T-cell (primary cell): ENCODE data around the gene MED12. TPM values are rescaled to one million over a fixed set of nuclear protein-coding genes. Genes with fewer than 3 reads are reported as not detected.

Source experiments
- ATAC-seq, 4 experiments: fragments of 200-7000 bp in 3 of 4; fragments of 150-1000 bp in 1 of 4; cut with Tn5 transposase; replicated peaks in 1 of 4; 1 replicate in 3 of 4; 2 replicates in 1 of 4; pipeline ENCODE4 v1.10.0; 2021; ENCODE audit warnings: moderate library complexity in 3 of 4, mild to moderate bottlenecking in 2 of 4, moderate number of reproducible peaks in 1 of 4
- CTCF ChIA-PET, 2 donors: fragments of 300-600 bp; sonication (Branson Sonifier 250); formaldehyde crosslinking; loops; one replicate each; lab custom pipeline; 2022; ENCODE audit warnings: antibody characterized with exemption in 2 of 2; lab: Charles Lee
- POLR2A ChIA-PET, 2 donors: fragments of 300-600 bp; sonication (Branson Sonifier 250); formaldehyde crosslinking; loops; one replicate each; lab custom pipeline; 2022; ENCODE audit warnings: antibody characterized with exemption in 2 of 2; lab: Charles Lee
- DNase-seq, 35 experiments: peaks; one replicate each; pipeline versions ENCODE4 v3.0.0 to v3.0.0-alpha.2; 2013 to 2023
- H3K27ac ChIP-seq: one replicate; pipeline ENCODE4 v1.5.1; 2013; ENCODE audit warnings: low read length
- H3K27me3 ChIP-seq, 2 experiments: replicated peaks in 1 of 2; 1 replicate in 1 of 2; 2 replicates in 1 of 2; pipeline versions ENCODE4 v1.6.1 to v1.7.0; 2013; ENCODE audit warnings: low read length in 1 of 2, mixed read lengths in 1 of 2; ENCODE audit not compliant: control insufficient read depth in 2 of 2, insufficient read depth in 2 of 2; ENCODE audit errors: extremely low read depth in 1 of 2
- H3K36me3 ChIP-seq, 2 donors: 1 replicate in 1 of 2; 2 replicates in 1 of 2; pipeline versions ENCODE4 v1.6.1 to v1.7.0; 2013; ENCODE audit warnings: low read length in 1 of 2; ENCODE audit not compliant: control insufficient read depth in 2 of 2, insufficient read depth in 1 of 2; ENCODE audit errors: extremely low read depth in 1 of 2
- H3K4me1 ChIP-seq, 2 experiments: 1 replicate in 1 of 2; 2 replicates in 1 of 2; pipeline versions ENCODE4 v1.6.1 to v1.7.0; 2013; ENCODE audit warnings: low read length in 2 of 2, mixed read lengths in 1 of 2; ENCODE audit not compliant: insufficient read depth in 2 of 2, control insufficient read depth in 1 of 2; ENCODE audit errors: extremely low read depth in 1 of 2
- H3K4me3 ChIP-seq, 2 donors: 1 replicate in 1 of 2; 2 replicates in 1 of 2; pipeline versions ENCODE4 v1.5.1 to v1.7.0; 2013; ENCODE audit warnings: mild to moderate bottlenecking in 2 of 2, low read length in 1 of 2, moderate library complexity in 1 of 2; ENCODE audit not compliant: control insufficient read depth in 1 of 2; ENCODE audit errors: extremely low read depth in 1 of 2
- H3K9me3 ChIP-seq: 2 replicates; pipeline ENCODE4 v1.7.0; 2013
- H3K27ac Mint-ChIP-seq, 2 donors: one replicate each; pipeline ENCODE4 v1.8.0; 2020 to 2021; ENCODE audit warnings: mild to moderate bottlenecking in 2 of 2, mixed read lengths in 2 of 2
- H3K27me3 Mint-ChIP-seq, 2 donors: one replicate each; pipeline ENCODE4 v1.8.0; 2021 to 2022; ENCODE audit warnings: mixed read lengths in 2 of 2
- H3K36me3 Mint-ChIP-seq: one replicate; pipeline ENCODE4 v1.8.0; 2021; ENCODE audit warnings: mixed read lengths
- H3K4me1 Mint-ChIP-seq, 3 donors: one replicate each; pipeline ENCODE4 v1.8.0; 2020 to 2022; ENCODE audit warnings: mixed read lengths in 3 of 3, mild to moderate bottlenecking in 1 of 3
- H3K4me3 Mint-ChIP-seq, 3 donors: one replicate each; pipeline ENCODE4 v1.8.0; 2020 to 2022; ENCODE audit warnings: mild to moderate bottlenecking in 3 of 3, mixed read lengths in 3 of 3, moderate library complexity in 3 of 3
- H3K9me3 Mint-ChIP-seq, 3 donors: one replicate each; pipeline ENCODE4 v1.8.0; 2020 to 2022; ENCODE audit warnings: mixed read lengths in 3 of 3
- whole genome bisulfite sequencing: methylation state at CpG from one replicate; pipeline ENCODE4 v1.1.5; 2013; ENCODE audit warnings: missing lambda C conversion rate; ENCODE audit not compliant: insufficient coverage; 5-methylcytosine and 5-hydroxymethylcytosine counted together
- total RNA-seq, 35 experiments: library from RNA in 6 of 35; stranded (reverse) in 6 of 35; fragments of 120-200 nt in 1 of 35; gene quantifications; one replicate each; pipeline versions ENCODE4 v1.2.1 to v1.2.4 and lab custom pipeline; 2013 to 2026

The MED12 gene
- total RNA-seq (10 to 100 TPM; 63.8 to 78.3 (median 72.0) TPM), total RNA-seq (lab: John Stamatoyannopoulos, UW) (77.0 to 154 (median 97.5) reads per million in 29 experiments)
- total RNA-seq (2013) = 34.5 TPM

- no peaks in the 10 kb centered on the region for H3K9me3 Mint-ChIP-seq
- Histone ChIP-seq H3K36me3 (peaks cover 4 to 33% of the 10 kb centered on the region in 2 donors), H3K27ac (peak within 1 kb of the TSS; percentile 89), H3K27me3 (no peaks in the 10 kb centered on the region), H3K4me1 (peaks cover 7 to 46% of the 10 kb centered on the region in 2 experiments), H3K9me3 (no peaks in the 10 kb centered on the region), H3K4me3 (peak within 1 kb of the TSS; percentile 69 to 82)
- peaks cover 19% of the 10 kb centered on the region for H3K36me3 Mint-ChIP-seq
- peaks cover 25 to 40% (median 33%) of the 10 kb centered on the region in 3 donors for H3K4me1 Mint-ChIP-seq
- DNase-seq (peak; percentile 56 to 84 (median 75)), ATAC-seq (peak; percentile 93 to 96 (median 94))
- ChIA-PET CTCF (interaction anchor here (0.6 to 2.9 kb wide), 9 partner anchors 10 to 165 kb away, joined by 3 to 37 read pairs (median 6); partner anchors contain the start of genes FOXO4 (in 1 of the 2), NONO (in 1 of the 2) and SNX12 (in 1 of the 2)), POLR2A (interaction anchor here (0.6 to 2.1 kb wide), 14 partner anchors 8 to 307 kb away, joined by 3 to 28 read pairs (median 6); partner anchors contain the start of gene TAF1 (in 1 of the 2))
- H3K27me3 Mint-ChIP-seq = peaks cover 0 to 4% of the 10 kb centered on the region in 2 donors
- under 1% methylated on average over 23 of the region's 56 CpGs for WGBS
- H3K27ac Mint-ChIP-seq = peak within 1 kb of the TSS; percentile 90 to 91
- H3K4me3 Mint-ChIP-seq = peak within 1 kb of the TSS; percentile 80 to 84 (median 81)
Measured at GRCh38 chrX:71118032-71118984, at the start of gene MED12. Gene MED12, plus strand, starts transcription at chrX:71118596. Its CDS starts 159 bp downstream, at chrX:71118755.

- Mint-ChIP-seq H3K36me3 (peaks cover 2% of the 10 kb centered on the region), H3K27ac (no peak overlapping the region), H3K27me3 (peaks cover 5 to 29% of the 10 kb centered on the region in 2 donors), H3K9me3 (no peaks in the 10 kb centered on the region), H3K4me1 (peaks cover 0 to 14% (median 14%) of the 10 kb centered on the region in 3 donors), H3K4me3 (no peak overlapping the region)
- Histone ChIP-seq H3K9me3 (no peaks in the 10 kb centered on the region), H3K27ac (no peak overlapping the region), H3K4me1 (peaks cover 0 to 13% of the 10 kb centered on the region in 2 experiments), H3K4me3 (no peak overlapping the region), H3K27me3 (no peaks in the 10 kb centered on the region), H3K36me3 (no peaks in the 10 kb centered on the region)
- CTCF ChIA-PET = no interaction called here
- DNase-seq (no peak), ATAC-seq (no peak)
- POLR2A ChIA-PET = no interaction called here
- WGBS = 93% methylated on average over 3 of the region's 5 CpGs
Measured at GRCh38 chrX:71070531-71070930, 47.9 kb upstream of the MED12 start.

GRCh38 chrX:71081330-71082123 is 36.9 kb upstream of the MED12 start:
- no peak overlapping the region for H3K4me3 Mint-ChIP-seq
- ChIA-PET POLR2A (no interaction called here), CTCF (no interaction called here)
- H3K36me3 ChIP-seq = no peaks in the 10 kb centered on the region
- no peaks in the 10 kb centered on the region for H3K36me3 Mint-ChIP-seq
- H3K4me1 ChIP-seq = peaks cover 0 to 5% of the 10 kb centered on the region in 2 experiments
- WGBS = no CpG with 5 or more reads among the region's 3 CpGs
- no peaks in the 10 kb centered on the region for H3K9me3 ChIP-seq
- H3K9me3 Mint-ChIP-seq = no peaks in the 10 kb centered on the region
- DNase-seq (no peak), ATAC-seq (no peak)
- H3K4me3 ChIP-seq = no peak overlapping the region
- peaks cover 0 to 8% (median 6%) of the 10 kb centered on the region in 3 donors for H3K4me1 Mint-ChIP-seq
- H3K27ac Mint-ChIP-seq = no peak overlapping the region
- no peak overlapping the region for H3K27ac ChIP-seq
- H3K27me3 Mint-ChIP-seq = peaks cover 3 to 4% of the 10 kb centered on the region in 2 donors
- H3K27me3 ChIP-seq = no peaks in the 10 kb centered on the region

GRCh38 chrX:71082124-71082647 is 36.2 kb upstream of the MED12 start:
- Histone ChIP-seq H3K27ac (no peak overlapping the region), H3K9me3 (no peaks in the 10 kb centered on the region), H3K36me3 (no peaks in the 10 kb centered on the region), H3K4me3 (no peak overlapping the region), H3K4me1 (peaks cover 0 to 5% of the 10 kb centered on the region in 2 experiments), H3K27me3 (no peaks in the 10 kb centered on the region)
- DNase-seq (no peak), ATAC-seq (no peak)
- no peaks in the 10 kb centered on the region for H3K36me3 Mint-ChIP-seq
- H3K4me1 Mint-ChIP-seq = peaks cover 0 to 8% (median 6%) of the 10 kb centered on the region in 3 donors
- H3K9me3 Mint-ChIP-seq = no peaks in the 10 kb centered on the region
- H3K27ac Mint-ChIP-seq = no peak overlapping the region
- WGBS = no CpG with 5 or more reads among the region's 5 CpGs
- ChIA-PET POLR2A (no interaction called here), CTCF (no interaction called here)
- H3K27me3 Mint-ChIP-seq = peaks cover 0 to 4% of the 10 kb centered on the region in 2 donors
- H3K4me3 Mint-ChIP-seq = no peak overlapping the region

GRCh38 chrX:71082822-71083221 is 35.6 kb upstream of the MED12 start:
- WGBS = no CpG with 5 or more reads among the region's 4 CpGs
- Mint-ChIP-seq H3K4me1 (peaks cover 0 to 8% (median 6%) of the 10 kb centered on the region in 3 donors), H3K36me3 (no peaks in the 10 kb centered on the region), H3K27ac (no peak overlapping the region), H3K27me3 (peaks cover 0 to 4% of the 10 kb centered on the region in 2 donors), H3K9me3 (no peaks in the 10 kb centered on the region), H3K4me3 (no peak overlapping the region)
- Histone ChIP-seq H3K27ac (no peak overlapping the region), H3K36me3 (no peaks in the 10 kb centered on the region), H3K9me3 (no peaks in the 10 kb centered on the region), H3K4me1 (peaks cover 0 to 5% of the 10 kb centered on the region in 2 experiments), H3K27me3 (no peaks in the 10 kb centered on the region), H3K4me3 (no peak overlapping the region)
- no peak for DNase-seq
- ChIA-PET CTCF (no interaction called here), POLR2A (interaction anchor here in 1 of 2 donors (0.6 kb wide), 1 partner anchor 1195 kb away, joined by 4 read pairs; no protein-coding TSS in a partner anchor)
- ATAC-seq = no peak
